OCI-LY7 (cell line): ENCODE measurements around the gene ASAP3.

Source experiments
- CTCF ChIP-seq: fragments of 200-600 bp; sonication (generic); conservative IDR thresholded peaks from 2 replicates; pipeline ENCODE4 v1.5.1; 2014; ENCODE audit warnings: mild to moderate bottlenecking, antibody characterized with exemption, low read length, moderate library complexity, mixed read lengths
- EZH2phosphoT487 ChIP-seq: fragments of 200-600 bp; sonication (generic); IDR thresholded peaks from 2 replicates; pipeline ENCODE4 v1.6.1; 2018; ENCODE audit warnings: low read depth, borderline replicate concordance, mild to moderate bottlenecking, mixed run types, antibody characterized with exemption, low read length, moderate library complexity, mixed read lengths

- no peak for TF ChIP-seq CTCF
- no peak for TF ChIP-seq EZH2phosphoT487
Observed at GRCh38 chr1:23459338-23459757, 24.6 kb downstream of the ASAP3 start.
